Measurements from ENCODE around the gene HPD. TPM values are rescaled to one million over a fixed set of nuclear protein-coding genes. Genes with fewer than 3 reads are reported as not detected.

The HPD gene
- total RNA-seq, 1 donor from 2014 or later: not detected

- DNase-seq (ENCODE audit: extremely low read depth, low read depth, low spot score): no peak
These were observed 46.3 kb downstream of the HPD start for GRCh38 chr12:121812320-121812871.

DNA sequence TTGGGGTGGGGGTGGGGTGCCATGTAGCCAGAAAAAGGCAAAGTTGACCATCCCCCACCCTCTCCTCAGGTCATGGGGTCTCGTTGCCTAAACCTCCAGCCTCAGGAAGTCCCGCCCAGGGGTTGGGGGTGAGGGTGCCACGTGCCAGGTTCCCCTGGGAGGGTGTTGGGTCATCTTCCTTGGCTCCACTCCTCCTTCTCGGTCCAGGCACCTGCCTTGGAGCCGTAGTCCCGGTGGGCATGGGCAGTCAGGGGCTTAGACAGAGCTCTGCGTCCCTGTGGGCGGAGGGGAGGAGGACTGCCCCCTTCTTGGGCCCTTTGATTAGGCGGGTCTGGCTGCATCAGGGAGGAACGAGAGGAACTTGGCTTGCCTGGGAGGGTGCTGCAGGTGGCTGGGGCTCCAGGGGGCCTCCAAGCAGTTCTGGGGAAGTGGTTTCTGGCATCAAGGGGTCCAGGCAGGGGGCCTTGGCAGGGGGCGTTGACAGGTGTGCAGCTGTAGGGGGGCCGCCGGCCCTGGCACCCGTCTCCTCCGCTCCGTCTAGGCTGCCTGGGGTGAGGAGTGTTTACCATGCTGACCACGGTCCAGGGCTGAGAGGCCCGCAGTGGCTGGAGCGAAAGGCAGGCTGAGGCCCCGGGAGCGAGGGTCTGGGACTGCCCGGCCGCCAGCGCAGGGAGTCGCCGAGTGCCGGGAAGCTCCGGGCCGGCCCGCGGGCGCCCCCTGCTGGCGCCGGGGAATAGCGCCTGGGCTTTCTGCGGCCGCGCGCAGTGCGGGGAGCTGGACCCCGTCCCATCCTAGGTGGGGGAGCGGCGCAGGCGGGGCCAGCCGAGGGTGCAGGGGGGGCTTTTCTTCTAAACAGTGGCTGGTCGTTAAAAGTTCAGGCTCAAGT, 47.0 kb downstream of the HPD start:
- no peak for DNase-seq (ENCODE audit: extremely low read depth, low read depth, low spot score)

DNA sequence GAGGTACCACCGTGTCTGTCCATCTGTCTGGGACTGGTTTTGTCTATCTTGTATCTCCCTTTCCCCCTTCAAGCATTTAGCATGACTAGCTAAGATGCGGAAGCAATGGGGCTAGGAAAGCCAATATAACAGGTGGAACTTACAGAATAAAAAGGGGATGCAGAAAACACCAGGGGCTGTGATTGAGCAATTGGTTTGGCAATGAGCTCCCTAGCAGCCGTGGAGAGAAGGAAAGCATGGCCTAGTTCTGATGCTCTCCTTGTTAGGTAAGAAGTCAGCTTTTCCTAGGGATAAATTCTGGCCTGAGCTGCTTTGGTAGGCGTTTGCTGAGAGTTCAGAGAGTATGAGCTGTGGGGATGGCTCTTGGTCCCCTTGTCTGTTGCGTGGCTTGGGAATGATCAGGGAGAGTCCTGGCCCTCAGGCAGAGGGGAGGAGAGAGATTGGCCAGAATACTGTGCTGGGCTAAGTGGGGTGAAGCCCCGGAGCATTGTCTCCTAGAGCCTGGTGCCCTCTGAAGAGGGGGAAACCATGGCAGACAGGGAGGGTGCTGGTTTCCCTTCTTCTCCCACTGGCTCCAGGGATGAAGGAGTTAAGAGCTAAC, 47.7 kb downstream of the HPD start:
- DNase-seq (ENCODE audit: extremely low read depth, low read depth, low spot score): no peak

- DNase-seq (ENCODE audit: extremely low read depth, low read depth, low spot score): no peak
These were observed 48.3 kb downstream of the HPD start for GRCh38 chr12:121810234-121810817.

- no peak for DNase-seq (ENCODE audit: extremely low read depth, low read depth, low spot score)
These were observed 48.9 kb downstream of the HPD start for GRCh38 chr12:121809712-121810116.

DNA sequence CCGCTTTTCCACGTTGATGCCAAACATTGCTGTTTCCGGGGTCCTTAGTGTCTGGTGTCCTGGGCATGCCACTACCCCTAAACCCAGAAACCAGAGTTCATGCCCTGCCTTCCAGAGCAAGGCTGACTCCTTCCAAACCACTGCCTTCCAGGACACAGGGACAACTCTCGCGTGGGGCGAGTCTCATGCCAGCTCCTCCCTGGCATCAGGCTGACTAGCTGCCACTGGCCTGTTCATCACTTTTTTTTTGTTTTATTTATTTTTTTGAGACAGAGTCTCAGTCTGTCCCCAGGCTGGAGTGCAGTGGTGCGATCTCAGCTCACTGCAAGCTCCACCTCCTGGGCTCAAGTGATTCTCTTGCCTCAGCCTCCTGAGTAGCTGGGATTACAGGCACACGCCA, 50.0 kb downstream of the HPD start:
- no peak for DNase-seq (ENCODE audit: extremely low read depth, low read depth, low spot score)

- no peak for DNase-seq (ENCODE audit: extremely low read depth, low read depth, low spot score)
These were observed 50.9 kb downstream of the HPD start for GRCh38 chr12:121807642-121808347.

DNA sequence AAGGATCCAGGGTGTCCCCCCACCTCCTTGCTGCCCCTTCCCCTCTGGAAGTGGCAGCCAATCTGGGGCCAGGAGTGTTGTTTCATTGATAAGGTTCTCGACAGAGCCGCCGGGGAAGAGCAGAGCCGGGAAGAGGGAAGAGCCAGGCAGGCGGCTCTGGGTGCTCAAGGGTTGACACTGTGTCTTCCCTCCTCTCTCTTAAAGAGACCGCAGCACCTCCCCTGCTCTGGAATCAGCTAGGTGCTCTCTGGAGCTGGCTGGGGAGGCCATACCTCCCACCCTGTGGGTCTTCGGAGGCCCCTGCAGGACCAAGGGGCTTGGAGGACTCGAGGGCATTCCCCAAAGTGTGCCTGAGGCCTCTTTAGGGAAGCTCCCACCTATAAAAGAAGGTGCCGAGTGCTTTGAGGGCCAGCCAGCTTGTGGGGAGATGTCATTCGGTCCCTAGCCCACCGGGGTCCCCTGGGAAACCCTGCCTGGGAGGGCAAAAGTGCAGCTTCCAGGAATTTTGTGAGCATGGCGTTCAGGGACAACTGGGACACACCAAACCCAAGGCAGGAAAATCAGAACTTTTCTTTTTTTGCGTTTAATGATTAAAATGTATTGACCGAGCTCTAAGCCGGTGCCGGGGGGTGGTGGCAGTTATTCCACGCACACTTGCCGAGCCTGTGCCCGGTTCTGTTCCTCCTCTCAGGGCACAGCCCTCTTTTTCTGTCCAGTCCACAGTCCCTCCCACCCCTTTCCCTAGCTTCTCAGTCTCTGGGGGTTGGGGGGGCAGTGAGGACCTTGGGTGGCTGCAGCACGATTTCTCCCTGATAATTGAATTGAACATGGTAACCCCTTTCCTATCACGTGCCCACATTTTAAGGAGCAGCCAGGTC, 51.9 kb downstream of the HPD start:
- no peak for DNase-seq (ENCODE audit: extremely low read depth, low read depth, low spot score)

DNA sequence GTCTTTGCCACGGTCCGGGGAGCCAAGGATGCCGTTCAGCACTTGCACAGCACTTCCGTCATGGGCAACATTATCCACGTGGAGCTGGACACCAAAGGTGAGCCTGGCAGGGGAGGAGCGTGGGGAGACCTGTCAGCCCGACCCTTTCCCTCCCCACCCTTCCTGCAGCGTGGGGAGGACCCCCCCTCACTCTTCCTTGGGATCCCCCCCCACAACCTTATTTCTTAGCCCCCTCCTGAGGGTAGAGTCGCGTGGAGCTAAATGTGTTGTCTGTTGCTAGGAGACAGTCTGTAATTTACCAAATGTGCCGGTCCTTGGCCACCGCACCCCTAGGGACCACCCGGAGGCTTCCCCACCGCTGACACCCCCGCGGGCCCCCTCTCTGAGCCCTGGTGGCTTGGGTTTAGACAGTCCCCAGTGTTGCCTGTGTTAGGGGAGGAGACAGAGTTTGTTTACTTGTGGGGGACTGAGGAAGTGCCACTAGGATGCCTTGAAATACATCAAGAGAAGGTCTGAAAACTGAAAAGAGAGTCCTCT, 52.6 kb downstream of the HPD start:
- no peak for DNase-seq (ENCODE audit: extremely low read depth, low read depth, low spot score)

- no peak for DNase-seq (ENCODE audit: extremely low read depth, low read depth, low spot score)
These were observed 53.3 kb downstream of the HPD start for GRCh38 chr12:121805171-121806008.

- DNase-seq (ENCODE audit: extremely low read depth, low read depth, low spot score): no peak
These were observed 54.1 kb downstream of the HPD start for GRCh38 chr12:121804417-121805111.

GRCh38 chr12:121803861-121804416, 54.7 kb downstream of the HPD start, which contains the start of gene SETD1B:
Gene SETD1B (plus strand): TSS chr12:121804009. CDS start chr12:121804738, 729 bp downstream.
- no peak for DNase-seq (ENCODE audit: extremely low read depth, low read depth, low spot score)

DNA sequence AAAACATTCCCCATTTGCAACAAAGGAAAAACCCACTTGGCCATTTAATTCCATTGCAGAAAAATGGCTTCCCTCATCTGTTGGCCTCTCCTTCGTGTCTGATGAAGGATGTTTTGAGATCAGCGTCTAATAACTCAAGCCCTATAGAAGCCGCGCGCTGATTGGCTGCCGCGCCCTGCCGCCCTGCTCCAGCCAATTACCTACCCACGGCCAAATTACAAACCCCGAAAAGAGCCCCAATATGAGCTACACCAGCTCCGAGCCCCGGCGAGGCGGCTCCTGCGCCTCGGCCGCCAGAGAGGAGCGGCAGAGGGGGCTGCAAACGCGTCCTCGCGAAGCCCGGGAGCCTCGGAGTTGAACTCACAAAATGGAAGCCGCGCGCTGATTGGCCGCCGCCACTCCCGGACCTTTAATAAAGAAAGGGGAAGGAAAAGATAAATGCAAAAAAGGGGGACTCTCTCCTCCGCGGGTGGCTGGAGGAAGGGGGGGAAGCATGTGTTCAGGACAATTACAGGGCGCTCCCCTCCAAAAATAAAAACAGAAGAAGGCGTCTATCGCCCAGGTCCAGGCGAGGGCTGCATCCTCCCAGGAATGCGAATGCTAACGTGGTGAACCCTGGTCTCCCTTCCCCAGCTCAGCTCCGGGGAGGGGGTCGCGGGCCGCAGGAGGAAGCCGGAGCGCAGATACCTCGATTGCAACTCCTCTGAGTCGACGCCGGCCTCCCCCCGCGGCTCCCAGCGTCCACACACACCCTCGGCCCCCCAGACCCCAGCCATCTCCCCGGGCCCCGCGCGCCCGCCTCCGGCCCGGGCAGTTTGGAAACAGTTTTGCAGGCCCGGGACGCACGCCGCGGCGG, 55.6 kb downstream of the HPD start:
- peak; percentile 73 for DNase-seq (ENCODE audit: extremely low read depth, low read depth, low spot score)

DNA sequence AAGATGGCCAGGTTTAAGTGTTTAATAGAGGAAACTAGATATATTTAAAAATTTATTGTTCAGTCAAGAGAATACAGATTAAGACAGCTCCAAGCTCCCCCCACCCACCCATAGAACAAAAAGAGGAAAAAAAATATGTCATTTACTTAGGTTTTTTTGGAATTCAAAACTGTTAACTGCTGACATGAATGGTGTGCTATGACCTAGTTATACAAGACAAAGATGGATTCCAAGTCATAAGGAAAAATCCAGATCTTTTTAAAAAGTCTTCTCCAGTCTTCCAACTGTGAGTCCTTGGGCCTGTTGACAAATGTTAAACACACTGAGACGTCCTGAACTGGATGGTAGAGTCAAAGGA, 56.2 kb downstream of the HPD start:
- DNase-seq (ENCODE audit: extremely low read depth, low read depth, low spot score): no peak

- no peak for DNase-seq (ENCODE audit: extremely low read depth, low read depth, low spot score)
These were observed 56.8 kb downstream of the HPD start for GRCh38 chr12:121801595-121802484.
